Cardiac septum (tissue), 1 donor: ENCODE results near the gene RPS15. TPM values are rescaled to one million over a fixed set of nuclear protein-coding genes. Genes with fewer than 3 reads are reported as not detected.

Experiments used
- DNase-seq: peaks from one replicate; pipeline ENCODE4 v3.0.0-alpha.2; 2020; ENCODE audit warnings: low spot score
- intact Hi-C: fragments of 100-400 bp; cut with DNase I; formaldehyde crosslinking; loops from one replicate; pipeline ENCODE4 v1.14.0; 2022
- long read RNA-seq: library from polyadenylated mRNA; unstranded; transcript quantifications from one replicate; pipeline ENCODE4 v2.0.0, GENCODE V29; 2021
- total RNA-seq: library from RNA; stranded (reverse); fragmentation: NEBNext Ultra II Directional; extraction: Animal tissue kit (Norgen Biotek cat#: 25700); gene quantifications from one replicate; pipeline ENCODE4 v1.2.1, GENCODE V29; 2021
- donor health status: DM: no; HTN: no; CAD: no.

The RPS15 gene
- 479 TPM for total RNA-seq
- long read RNA-seq, transcript RPS15-209 (4 exons, 510 nt), result major isoform, 214 of 223 reads
- long read RNA-seq, partial matches to known transcripts, result 0 of 223 reads
- long read RNA-seq, other reads (novel, unspliced or antisense), result 1 of 223 reads

DNA sequence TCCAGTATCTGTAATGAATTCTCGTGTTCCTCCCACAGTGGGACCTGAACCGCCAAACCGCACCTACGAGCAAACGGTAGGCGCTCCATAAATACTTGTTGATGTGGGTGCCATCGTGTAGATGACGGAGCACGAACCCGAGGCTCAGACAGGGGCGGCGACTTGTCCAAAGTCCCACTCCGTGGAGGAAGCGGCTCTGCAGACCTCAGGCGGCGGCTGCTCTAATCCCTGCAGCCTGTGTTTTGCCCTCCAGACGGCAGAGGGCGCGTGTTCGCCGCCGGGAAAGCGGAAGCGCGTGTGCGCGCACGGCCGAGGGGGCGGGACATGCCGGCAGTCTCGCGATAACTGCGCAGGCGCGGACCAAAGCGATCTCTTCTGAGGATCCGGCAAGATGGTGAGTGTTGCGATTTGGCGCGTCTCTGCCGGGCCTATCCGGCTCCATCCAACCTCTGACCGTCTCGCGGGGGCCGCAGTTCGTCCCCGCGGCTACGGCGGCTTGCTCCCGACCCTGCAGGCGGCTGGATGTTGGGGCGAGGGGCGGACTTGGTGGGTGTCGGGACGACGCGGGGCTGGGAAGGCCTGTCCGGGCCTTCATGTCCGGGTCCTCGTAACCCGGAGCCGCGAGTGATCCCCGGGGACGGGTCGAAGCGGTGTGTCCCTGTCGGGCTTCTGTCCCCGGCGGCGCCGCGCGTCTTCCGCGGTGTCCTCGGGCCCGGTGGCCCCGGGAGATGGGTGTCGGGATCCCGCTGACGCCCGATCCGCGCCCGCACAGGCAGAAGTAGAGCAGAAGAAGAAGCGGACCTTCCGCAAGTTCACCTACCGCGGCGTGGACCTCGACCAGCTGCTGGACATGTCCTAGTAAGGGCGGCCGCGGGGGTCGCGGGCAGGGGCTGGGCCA lies at the start of gene RPS15:
Gene RPS15 (plus strand): TSS at position 362 of the 898 bp plus-strand sequence. CDS start 30 bp downstream, at position 392.
- intact Hi-C loops, result loop anchor here (2.0 kb wide), 1 partner anchor 55 kb away; the partner anchor contains the start of gene NDUFS7
- peak; percentile 97 for DNase-seq

DNA sequence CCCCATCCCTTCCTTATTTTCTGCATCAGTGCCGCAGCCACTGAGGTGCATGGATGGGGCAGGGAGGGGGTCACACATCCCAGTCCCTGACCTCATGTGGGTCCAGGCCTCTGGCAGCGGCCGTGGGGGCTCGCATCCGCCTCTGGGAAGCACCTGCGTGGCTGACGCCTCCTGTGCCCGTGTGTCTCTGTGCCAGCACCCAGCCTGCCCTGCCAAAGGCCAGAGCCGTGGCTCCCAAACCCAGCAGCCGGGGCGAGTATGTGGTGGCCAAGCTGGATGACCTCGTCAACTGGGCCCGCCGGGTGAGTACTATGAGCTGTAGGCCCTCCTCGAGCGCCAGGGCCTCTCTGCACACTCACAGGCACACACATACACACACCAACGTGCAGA lies 49.6 kb upstream of the RPS15 start:
- no peak for DNase-seq
- intact Hi-C loops, result no loop called here

DNA sequence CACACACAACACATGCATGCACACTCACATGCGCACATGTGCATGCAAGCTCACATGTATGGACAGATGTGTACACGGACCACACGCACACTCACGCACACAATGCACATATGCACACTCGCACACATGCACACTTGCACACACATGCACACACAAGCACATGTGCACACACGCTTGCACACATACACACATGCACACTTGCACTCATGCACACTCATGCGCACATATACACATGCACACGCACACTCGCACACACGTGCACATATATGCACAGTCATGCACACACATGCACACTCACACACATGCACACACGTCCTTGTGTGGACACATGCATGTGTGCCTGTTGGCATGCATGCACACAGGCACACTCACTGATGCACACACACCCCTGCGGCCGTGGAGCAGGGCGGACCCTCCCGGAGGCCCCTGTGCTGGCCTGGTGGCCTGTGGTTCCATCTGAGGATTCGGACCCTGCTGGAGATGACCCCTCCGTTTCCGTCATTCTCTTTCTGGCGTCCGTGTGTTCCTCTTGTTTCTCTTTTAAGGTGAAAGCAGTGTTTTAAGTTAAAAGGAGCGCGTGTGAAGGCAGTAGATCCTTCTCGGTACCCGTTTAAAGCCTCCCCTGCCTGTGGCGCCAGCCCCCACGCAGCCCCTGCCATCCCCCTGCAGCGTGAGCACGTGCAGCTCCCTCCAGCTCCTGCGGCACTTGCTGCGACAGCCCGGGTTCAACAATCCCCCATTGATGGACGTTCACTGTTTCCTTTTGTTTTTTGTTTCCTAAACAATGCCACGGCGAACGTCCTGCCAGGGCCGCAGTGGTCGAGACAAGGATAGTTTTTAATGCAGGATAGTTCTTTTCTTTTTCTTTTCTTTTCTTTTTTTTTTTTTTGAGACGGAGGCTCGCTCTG lies 48.9 kb upstream of the RPS15 start:
- intact Hi-C loops, result no loop called here
- DNase-seq, result no peak

DNA sequence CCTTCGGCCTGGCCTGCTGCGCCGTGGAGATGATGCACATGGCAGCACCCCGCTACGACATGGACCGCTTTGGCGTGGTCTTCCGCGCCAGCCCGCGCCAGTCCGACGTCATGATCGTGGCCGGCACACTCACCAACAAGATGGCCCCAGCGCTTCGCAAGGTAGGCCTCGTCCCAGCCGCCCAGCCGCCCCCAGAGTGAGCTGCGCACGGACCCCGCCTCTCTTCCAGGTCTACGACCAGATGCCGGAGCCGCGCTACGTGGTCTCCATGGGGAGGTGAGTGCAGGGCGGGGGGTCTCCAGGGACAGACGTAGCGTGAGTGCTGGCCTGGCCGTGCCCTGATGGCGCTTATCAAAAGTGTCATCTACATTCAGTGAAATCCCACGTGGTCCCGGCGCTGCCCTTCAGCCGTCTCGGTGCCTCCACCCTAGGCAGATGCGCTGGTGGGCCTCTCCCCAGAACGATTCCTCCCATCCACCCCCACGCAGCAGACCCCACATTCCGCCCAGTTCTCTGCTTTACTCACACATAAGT lies 47.2 kb upstream of the RPS15 start:
- intact Hi-C loops, result no loop called here
- DNase-seq, result no peak

DNA sequence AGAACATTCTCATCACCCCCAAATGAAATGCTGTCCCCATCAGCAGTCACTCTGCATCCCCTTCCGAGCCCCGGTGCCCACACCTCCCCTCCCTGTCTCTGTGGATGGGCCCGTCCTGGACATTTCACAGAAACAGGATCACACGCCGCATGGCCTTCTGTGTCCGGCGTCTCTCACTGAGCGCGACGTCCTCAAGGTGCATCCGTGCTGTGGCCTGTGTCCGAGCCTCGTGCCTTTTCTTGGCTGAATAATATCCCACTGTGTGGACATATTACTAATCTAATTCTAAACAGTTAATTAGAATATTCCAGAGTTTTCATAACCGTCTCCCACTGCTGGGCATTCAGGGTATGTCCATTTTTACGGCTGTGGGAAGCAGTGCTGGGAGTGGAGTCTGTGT lies 45.8 kb upstream of the RPS15 start:
- intact Hi-C loops, result no loop called here
- DNase-seq, result no peak

DNA sequence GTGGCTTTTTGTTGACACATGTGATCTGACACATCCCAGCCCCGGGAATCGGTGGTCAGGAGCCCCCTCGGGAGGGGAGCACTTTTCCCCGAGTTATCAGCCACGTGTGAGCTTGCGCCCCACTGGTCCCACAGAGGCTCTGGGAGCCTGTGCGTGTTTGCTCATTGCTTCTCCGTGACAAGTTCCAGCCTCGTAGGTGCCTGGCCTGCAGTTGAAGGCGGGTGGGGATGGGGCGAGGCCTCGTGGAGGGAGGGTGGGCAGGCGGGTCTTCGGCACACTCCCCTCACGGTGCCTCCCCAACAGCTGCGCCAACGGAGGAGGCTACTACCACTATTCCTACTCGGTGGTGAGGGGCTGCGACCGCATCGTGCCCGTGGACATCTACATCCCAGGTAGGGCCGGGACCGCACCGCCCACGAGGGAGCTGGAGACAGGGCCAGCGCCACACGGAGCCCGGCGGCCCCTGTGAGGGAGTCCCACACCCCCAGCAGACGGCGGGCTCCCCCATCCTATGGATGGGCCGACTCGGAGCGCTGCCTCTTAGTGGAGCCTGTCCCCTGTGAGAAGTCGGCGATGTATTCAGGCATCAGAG lies 45.2 kb upstream of the RPS15 start:
- intact Hi-C loops, result no loop called here
- DNase-seq, result no peak

DNA sequence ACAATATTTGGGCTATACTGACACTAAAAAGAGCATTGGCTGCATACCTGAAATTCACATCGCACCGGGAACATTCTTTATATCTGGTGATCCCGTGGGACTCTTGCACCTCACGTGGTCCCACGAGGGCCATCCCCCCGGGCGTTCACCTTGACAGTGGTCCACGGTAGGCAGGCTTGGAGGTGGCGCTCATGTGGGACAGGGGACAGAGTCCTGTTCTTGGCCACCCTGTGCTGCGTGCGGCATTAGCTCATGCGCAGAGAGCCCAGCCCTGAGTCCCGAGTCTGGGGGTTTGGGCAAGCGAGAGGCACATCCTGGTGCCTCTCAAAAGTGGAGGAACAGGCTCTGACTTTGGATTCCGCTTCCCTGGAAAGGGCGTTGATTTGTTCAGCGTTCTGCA lies 44.4 kb upstream of the RPS15 start:
- intact Hi-C loops, result no loop called here
- DNase-seq, result no peak

DNA sequence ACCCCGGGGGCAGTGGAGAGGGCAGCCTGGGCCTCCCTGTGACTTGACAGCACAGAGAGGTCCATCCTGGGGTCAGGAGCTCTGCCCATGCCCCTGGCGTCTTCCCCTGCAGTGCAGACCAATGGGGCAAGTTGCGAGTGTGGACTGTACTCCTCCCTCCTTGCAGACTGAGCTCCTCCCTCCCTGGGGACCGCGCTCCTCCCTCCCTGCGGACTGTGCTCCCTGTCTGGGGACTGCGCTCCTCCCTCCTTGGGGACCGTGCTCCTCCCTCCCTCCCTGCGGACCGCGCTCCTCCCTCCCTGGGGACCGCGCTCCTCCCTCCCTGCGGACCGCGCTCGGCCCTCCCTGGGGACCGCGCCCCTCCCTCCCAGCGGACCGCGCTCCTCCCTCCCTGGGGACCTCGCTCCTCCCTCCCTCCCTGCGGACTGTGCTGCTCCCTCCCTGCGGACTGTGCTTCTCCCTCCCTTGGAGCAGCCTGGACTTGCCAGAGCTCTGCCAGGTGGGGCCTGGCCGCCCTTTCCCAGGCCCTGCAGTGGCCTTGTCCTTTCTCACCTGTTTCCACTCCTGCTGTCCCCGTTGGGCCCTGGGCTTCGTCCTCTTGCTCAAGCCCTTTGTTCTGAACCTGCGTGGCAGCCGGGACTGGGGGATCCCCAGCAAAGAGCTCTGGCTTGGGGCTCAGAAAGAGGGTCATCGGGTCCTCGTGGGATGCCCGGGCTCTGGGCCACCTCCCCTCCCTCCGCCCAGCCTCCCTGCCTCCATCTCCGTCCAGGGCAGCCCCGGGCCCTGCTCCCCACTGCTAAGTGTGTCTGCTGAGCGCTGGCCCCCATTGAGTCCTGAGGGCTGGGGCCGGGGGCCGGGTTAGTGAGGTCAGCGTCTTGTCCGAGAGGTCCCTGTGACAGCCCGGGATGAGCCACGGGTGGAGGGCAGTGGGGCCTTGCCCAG lies 43.7 kb upstream of the RPS15 start:
- DNase-seq, result no peak
- intact Hi-C loops, result no loop called here

DNA sequence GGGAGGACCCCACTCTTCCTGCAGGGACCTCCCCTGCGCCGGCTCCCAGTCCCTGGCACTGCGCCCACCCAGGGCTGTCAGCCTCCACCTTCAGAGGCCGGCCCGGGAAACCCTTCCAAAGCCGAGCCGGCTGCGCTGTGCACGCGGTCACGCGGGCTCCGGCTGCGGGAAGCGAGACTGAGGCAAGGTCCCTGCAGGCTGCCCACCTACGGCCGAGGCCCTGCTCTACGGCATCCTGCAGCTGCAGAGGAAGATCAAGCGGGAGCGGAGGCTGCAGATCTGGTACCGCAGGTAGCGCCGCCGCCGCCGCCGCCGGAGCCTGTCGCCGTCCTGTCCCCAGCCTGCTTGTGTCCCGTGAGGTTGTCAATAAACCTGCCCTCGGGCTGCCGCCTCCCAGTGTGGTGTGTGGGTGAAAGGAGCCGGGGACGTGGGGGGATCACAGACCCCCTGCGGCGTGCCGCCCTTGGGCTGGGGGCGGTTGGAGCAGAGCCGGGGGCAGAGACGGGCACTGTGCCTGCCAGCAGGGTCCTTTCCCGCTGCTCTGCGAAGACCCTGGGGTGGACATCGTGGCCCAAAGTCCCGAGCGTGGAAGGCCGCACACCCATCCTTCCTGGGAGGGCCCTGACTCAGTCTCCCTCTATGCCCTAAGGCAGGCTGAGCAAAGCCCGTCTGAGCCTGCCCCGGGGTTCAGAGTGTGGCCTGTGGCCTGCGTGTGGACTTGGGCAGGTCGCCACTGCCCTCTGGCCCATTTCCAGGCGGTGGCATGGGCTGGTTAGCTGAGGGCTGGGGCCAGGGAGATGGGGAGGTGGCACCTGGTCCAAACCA lies 42.8 kb upstream of the RPS15 start:
- intact Hi-C loops, result no loop called here
- DNase-seq, result no peak

DNA sequence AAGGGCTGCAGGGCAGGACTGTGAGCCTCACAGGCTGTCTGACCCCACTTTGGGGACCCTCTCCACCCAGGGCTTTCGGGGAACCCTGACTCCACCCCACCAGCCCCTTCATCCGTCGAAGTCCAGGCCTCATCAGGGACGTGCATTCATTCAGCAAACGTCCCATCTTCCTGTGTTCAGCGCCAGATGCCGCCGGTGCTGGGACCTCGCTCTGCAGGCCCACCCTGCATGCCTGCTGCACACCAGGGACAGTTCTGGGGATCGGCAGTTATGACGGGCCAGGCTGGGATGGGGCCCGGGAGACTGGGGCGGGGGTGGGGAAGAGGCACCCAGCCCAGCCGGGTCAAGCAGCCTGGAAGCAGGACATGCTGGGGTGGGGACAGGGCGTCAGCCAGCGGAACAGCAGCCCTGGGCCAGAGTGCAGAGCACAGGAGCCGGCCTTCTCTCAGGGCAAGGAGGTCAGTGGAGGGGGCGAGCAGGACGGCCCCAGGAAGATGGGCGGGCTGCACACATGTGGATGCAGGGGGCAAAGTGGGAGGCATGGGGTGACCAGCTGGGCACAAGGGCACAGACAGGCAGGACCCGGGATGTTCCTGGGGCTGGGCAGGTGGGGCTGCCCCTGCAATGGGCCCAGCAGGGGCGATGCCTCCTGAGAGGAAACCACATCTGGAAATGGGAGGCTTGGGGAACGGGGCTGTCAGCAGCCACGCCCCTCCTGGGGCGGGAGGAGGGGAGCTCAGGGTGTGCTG lies 42.0 kb upstream of the RPS15 start:
- DNase-seq, result no peak
- intact Hi-C loops, result no loop called here

DNA sequence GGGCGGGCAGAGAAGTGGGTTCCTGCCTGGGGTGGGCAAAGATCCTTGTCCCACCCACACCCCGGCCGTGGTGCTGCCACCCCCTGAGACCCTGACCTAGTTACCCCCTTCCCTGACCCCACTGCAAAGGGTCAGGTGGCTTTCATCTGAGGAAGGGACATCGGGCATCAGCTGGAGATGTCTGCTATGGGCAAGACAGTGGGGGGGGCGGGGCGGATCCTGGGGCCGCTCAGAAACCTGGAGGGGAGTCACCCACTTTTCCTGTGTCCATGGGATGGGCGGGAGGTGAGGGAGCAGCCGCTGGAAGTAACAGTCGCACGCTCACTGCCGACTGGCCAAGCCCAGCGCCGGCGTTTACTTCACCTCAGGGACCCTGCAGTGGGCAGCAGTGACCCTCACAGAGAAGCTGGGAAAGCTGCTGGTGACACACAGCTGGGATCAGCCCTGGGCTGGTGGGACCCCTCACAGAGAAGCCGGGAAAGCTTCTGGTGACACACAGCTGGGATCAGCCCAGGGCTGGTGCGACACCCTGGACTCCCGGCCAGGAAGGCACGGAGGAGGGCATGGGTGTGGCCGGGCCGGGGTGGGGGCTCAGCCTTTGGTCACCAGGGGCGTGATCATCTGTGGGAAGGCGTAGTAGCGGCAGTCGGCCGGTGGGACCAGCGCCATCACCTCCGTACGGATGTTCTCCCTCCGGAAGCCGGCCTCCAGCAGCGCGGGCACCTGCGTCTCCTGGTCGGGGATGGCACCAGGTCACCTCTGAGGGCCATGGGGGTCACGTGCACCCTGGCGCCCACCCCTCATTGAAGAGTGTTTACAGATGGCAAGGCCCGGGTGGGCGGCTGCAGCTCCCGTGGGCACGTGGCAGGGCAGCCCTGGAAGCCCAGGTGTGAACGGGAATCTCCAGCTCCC lies 41.2 kb upstream of the RPS15 start:
- intact Hi-C loops, result no loop called here
- no peak for DNase-seq

DNA sequence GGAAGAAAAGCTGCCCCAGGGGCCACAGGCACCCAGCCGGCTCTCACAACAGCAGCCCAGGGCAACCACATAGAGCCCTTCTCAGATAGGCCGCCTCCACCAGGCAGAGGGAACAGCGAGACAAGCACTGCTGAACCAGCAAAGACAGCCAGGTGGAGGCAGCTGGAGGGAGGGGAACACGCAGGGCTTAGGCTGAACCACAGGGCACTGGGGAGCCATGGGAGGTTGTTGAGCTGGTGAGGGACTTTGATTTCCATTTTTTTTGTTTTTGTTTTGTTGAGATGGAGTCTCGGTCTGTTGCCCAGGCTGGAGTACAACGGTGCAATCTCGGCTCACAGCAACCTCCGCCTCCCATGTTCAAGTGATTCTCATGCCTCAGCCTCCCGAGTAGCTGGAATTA lies 40.4 kb upstream of the RPS15 start:
- DNase-seq, result no peak
- intact Hi-C loops, result no loop called here

DNA sequence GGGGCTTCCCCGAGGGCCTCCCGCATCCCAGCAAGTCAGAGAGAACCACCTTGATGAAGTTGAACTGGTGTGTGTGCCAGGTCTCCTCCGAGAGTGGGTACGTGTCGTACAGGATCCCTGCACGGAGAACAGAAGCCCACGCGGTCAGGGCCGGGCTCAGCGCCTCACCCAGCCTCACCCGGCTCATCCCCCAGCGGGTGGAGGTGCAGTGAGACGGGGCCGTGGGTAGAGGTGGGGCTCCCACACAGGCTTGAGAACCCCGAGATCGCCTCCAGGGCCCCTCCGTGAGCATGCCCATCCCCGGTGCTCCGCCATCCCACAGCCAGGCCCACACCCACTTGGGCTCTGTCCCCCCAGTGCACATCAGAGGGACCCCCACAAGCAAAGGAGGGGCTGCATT lies 39.1 kb upstream of the RPS15 start:
- no peak for DNase-seq
- intact Hi-C loops, result no loop called here

DNA sequence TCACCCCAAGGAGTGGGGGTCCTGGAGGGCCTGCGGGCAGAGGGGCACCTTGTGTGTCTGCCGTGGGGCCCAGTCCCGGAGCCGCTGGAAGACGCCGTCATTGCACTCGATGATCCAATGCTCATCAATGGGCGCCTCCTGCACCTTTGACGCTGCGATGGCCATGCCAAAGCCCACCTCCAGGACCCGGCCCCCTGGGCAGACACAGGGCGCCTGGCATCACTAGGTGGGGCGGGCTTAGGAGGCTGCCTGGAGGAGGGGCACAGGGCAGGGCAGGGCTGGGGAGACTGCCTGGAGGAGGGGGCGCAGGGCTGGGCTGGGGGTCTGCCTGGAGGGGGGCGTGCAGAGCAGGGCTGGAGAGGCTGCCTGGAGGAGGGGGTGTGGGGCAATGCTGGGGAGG lies 38.5 kb upstream of the RPS15 start:
- intact Hi-C loops, result no loop called here
- DNase-seq, result no peak

DNA sequence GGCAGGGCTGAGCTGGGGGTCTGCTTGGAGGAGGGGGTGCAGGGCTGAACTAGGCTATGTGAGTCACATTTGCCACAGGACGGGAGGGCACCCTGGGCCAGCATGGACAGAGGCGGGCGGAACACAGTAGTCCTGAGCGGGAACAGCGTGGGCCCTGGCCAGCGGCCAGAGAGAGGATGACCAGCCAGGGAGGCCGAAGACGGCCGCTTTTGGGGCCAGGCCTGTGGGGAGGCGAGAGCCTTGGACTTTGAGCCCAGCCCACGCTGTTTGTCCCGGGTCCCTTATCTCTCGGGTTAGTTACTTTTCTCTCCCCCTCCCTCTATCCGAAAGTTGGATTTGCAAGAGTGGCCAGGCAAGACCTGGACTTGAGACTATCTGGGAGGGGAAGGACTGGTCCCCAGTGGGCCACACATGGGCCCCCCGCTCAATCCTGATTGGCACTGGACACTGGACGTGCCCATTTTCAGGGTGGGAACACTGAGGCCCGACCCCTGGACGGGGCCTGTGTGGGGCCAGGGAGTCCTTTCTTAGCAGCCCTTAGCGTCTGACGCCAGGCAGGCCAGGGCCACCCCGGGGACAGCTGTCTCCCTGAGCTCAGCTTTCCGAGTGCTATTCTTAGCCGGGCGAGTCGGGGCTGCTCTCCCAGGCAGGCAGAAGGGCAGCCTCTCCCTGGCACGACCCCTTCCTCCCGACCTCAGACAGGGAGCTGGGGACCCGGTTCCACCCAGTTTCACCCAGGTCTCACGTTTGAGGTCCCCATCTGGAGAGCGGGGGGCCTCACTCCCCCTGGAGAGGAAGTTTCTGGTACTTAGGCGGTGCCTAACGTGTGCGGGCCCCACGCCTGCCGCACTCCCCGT lies 37.7 kb upstream of the RPS15 start:
- intact Hi-C loops, result no loop called here
- peak; percentile 88 for DNase-seq
